GM19328 (cell line): Measurements from ENCODE around the gene DLL1.
"Not testable (repeated sequence)": the region's sequence is repeated elsewhere in the genome, so short reads cannot be mapped to it uniquely, and the experiment has no call there.

Source experiments
- ATAC-seq: cut with Tn5 transposase; IDR thresholded peaks from one replicate; pipeline ENCODE4 v1.9.1; 2021; ENCODE audit warnings: mild to moderate bottlenecking, moderate library complexity; ENCODE audit not compliant: unreplicated experiment

The DLL1 gene

DNA sequence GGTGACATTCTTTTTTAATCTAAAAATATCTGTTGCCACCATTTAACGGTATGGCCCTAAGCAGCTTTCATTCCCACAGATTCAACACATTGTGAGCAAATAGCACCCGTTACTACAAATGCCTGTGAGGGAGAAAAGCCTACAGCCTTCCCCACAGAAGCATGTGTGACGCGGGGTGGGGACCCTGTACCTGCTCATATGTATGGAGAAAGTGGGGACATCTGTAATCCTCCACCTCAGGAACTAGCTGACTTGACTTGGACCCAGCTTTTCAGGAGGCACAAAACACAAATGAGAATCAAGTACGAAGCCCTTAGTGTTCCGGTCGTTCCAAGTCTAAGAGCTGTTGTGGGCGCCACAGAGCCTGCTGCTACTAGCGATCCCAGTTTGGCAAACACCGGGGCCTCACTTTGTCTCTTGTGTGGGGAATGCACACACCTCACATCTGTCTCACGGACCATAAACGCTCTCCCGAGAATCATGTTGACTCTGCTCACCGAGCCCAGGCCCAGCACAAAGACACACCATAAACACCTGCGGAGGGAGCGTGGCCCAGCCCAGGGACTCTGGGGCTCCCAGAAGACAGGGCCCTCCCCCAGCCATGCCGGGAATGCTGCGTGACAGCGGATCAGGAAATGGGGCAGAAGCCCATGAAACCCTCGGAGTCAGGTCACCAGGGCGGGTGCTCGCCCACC lies 21.6 kb downstream of the DLL1 start:
- ATAC-seq, result no peak

- ATAC-seq, result no peak
Measured at GRCh38 chr6:170268216-170269129, 22.4 kb downstream of the DLL1 start.

DNA sequence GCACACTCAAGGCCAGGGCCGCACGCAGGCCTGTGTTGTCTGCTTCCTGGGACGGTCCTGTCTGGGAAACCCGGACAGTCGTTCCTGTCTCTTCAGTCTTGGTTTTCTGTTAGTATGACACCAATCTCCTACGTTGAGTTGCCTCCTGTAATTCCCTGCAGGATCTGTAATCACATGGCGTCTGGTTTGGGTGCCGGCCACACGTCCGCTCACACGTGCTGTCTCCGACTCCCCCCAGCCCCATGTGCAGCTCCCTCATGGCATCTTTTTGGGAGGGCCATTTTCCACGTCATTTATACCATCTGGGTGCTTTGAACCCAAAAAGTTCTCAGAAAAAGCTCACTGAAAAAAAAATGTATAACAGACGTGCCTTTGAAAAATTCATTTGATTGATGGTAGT lies 23.2 kb downstream of the DLL1 start:
- ATAC-seq, result no peak

DNA sequence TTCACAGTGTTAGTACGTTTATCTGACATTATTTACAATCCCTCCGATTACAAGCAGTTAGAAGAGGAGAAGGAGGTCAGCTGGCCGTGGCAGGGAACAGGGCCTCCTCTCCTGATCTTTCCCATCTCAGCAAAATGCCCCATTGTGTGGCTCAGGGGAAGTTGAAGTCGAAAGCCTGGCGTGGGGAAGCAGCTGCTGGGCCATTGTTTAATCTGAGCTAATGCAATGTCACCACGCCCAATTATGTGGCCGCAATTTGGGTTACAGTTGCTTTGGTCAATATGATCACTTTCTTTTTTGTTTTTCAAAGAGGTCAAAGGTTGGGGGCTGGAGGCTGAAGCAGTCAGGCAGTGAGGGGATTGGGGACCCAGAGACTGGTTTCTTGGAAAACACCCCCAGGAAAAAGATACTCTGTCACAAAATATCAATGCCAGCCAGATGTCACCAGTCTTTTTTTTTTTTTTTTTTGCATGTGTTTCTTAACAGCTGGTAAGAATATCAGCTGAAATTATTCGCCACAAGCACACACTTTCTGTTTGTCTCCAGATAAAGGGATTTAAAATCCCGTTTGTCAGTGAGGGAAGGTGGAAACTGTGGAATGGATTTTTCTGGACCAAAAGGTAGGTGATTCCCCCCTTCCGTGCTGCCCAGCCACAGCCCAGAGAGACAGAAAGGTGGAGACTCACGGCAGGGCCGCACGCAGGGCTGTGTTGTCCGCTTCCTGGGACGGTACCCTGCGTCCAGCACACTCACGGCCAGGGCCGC lies 24.6 kb downstream of the DLL1 start:
- no peak for ATAC-seq

GRCh38 chr6:170265655-170266054 lies 25.2 kb downstream of the DLL1 start:
- no peak for ATAC-seq

- not testable (repeated sequence) for ATAC-seq
Measured at GRCh38 chr6:170264644-170265043, 26.2 kb downstream of the DLL1 start.

GRCh38 chr6:170264086-170264485 lies 26.8 kb downstream of the DLL1 start:
- ATAC-seq, result no peak

- ATAC-seq, result no peak
Measured at GRCh38 chr6:170263410-170263809, 27.5 kb downstream of the DLL1 start.

GRCh38 chr6:170262489-170263088 lies 28.3 kb downstream of the DLL1 start:
- ATAC-seq, result no peak

DNA sequence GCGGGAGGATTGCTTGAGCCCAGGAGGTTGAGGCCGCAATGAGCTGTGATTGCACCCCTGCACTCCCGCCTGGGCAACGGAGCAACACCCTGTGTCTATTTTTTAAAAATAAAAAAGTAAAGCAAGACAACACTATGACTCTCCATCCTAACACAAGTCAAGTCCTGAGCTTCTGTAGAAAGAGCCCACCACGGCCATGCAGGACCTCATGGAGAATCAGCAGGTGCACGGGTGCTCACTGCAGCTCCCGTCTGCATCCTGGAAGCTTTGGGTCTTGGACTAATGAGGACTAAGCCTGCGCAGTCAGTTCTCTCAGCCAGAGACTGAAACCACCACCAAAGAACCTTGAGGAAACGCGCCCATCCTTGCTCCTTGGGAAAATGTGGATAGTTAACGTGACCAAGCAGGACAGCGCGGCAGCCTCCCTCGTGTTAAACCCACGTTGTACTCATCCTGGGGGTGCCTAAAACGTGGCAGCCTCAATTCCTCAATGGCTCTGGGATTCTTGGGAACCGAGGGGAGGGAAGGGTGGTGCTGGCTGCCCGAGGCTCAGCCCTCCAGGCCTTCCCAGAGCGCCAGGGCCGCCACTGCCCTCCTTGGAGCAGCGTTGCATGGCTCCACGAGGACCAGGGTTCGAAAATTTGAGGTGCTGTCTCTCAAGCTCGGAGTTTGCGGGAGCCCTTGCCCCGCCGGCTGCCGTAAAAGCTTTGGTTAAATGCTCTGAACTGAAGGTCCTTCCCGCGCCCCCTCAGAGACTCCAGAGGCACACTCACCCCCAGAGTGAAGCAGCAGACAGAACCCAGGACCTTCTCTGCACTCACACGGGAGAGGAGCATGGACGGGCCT lies 29.0 kb downstream of the DLL1 start:
- ATAC-seq, result no peak

DNA sequence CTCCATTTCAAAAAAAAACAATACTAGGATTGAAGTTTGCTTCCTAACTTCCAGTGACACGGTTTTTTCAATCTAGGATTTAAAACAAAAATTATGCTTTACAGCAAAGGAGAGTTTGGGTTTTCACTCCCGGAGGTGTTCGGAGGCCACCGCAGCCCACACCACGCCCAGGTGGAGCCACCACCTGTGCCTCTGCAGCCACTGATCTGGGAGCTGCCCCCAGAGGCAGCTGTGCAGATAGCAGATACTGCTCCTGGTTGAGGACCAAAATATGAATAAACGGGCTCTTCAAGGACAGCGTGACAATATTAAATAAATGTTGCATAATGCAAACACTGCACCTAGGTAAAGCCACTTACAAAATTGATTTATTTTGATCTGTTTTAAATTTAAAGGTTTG lies 30.2 kb downstream of the DLL1 start:
- no peak for ATAC-seq

GRCh38 chr6:170259278-170259677 lies 31.6 kb downstream of the DLL1 start:
- no peak for ATAC-seq

- ATAC-seq, result no peak
Measured at GRCh38 chr6:170258407-170258806, 32.5 kb downstream of the DLL1 start.

DNA sequence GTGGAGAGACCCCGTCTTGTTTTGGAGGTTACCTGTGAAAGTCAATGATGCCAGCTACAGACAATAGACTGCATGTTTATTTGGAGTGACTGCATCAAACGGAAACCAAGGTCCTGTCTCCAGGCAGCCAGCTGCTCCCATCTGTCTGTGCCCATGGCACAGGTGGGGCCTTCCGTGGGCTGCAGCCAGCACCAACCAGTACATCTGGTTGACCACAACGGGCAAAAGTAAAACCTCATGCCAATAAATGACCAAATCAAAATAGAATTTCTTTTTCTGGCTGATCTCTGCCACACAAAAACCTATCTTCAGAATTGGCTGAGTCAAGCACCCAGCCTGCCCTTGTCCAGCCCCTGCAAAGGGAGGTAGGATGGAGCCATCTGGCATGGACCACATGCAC lies 33.5 kb downstream of the DLL1 start:
- no peak for ATAC-seq

DNA sequence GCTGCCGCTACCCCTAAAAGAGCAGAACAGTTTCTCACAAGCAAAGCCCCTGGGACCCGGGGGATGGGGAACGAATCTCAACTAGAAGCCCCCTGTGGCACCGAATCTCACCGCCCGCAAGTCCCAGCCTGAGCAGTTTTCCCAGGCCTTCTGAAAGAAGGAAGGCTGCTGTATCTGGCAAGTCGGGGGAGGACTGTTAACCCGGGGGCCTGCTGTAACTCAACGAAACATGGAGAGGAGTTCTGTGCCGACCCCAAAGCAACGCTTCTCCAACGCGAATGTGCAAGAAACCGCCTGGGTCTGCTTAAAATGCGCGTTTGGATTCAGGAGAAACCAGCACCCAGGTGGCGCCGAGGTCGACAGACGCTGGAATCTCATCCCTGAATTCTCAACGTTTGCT lies 34.2 kb downstream of the DLL1 start:
- no peak for ATAC-seq

DNA sequence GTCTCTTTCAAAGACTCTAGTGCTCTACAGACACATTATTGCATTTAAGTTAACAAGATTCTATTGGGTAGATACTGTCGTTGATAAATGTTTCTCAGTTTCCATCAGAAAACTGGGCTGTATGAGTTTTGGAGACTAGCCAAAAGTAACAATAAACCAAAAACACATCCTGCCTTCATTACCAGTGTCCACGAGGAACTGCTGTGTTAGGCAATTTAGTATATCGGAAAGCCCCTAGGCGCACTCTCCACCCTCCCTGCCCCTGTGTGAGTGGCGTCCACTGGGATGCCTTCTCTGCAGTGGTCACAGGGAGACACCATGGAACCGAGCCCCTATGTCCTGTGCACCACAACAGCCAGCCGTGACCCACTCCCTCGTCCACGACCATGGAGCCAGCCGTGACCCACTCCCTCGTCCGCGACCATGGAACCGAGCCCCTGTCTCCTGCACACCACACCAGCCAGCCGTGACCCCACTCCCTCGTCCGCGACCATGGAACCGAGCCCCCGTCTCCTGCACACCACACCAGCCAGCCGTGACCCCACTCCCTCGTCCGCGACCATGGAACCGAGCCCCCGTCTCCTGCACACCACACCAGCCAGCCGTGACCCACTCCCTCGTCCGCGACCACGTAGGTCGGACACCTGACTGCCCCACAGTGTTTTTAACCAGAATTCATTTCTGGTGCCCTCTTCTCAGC lies 35.3 kb downstream of the DLL1 start:
- ATAC-seq, result no peak

DNA sequence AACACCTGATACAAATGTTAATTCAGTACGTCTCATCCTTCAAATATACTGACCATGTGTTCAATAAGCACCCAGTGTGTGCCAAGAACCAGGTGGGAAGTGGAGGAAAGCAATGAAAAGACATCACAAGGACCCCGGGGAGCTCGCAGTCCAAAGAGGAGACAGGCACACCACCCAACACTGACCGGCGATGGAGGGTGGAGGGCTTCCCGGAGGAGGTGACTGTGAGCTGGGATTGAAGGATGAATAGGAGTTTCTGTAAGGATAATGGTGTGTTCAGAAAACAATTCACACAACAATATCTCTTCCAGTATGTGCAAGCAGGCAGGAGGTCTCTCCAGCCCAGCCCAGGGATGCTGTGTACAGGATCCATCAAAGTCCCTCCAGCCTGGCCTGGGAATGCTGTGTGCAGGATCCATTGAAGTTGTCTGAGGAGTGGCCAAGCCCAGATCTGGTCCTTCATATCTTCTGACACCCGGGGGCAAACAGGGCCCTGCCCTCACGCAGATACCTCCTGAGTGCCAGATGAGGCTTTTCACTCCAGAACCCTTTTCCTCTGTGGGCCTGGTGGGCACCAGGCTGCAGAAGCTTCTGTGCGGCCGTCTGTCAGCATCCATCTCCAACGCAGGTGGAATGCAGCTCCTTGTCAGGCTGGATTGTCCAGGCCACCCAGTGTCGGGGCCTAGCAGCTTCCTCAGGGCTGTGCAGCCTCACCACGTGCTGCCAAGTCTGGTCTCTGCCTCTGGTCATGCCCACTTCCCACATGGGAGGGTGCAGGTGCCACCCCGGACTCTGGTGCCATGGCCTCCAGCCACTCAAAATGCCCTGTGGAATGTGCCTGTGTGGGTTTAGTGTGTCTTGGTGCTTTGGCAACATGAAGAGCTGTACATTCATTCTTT lies 36.3 kb downstream of the DLL1 start:
- ATAC-seq, result no peak

DNA sequence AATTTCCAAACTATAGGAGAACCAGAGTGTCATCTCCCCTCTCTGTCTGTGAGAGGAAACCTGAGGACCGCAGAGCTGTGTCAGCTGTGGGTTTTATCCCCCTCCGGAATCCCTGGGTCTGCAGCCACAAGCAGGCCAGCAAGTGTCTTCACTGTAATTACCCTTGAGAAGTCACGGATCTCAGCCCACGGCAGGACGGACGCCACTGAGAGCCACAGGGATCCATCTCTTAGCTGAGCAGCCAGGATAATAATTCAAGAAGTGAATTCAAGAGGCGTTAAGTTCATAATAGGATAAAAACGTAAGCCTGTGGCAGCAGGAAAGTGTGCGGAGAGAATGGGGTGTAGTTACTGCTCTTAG lies 37.0 kb downstream of the DLL1 start:
- no peak for ATAC-seq
